Transverse colon (tissue), 4 donors: ENCODE measurements around the gene BAX. TPM values are rescaled to one million over a fixed set of nuclear protein-coding genes. Genes with fewer than 3 reads are reported as not detected.

Source experiments
- DNase-seq: peaks from one replicate; pipeline ENCODE4 v3.0.0-alpha.2; 2019
- H3K27ac ChIP-seq, 4 donors: fragments of 200-600 bp; sonication (generic); 2 replicates each; pipeline ENCODE4 v1.5.1; 2016 to 2018; ENCODE audit warnings: inconsistent platforms in 4 of 4
- H3K27me3 ChIP-seq: fragments of 200-600 bp; sonication (generic); 2 replicates; pipeline ENCODE4 v1.5.1; 2017; ENCODE audit warnings: inconsistent platforms
- H3K36me3 ChIP-seq, 4 donors: fragments of 200-600 bp; sonication (generic); 2 replicates each; pipeline ENCODE4 v1.5.1; 2017 to 2019; ENCODE audit warnings: inconsistent platforms in 4 of 4
- H3K4me1 ChIP-seq, 4 donors: fragments of 200-600 bp; sonication (generic); 2 replicates each; pipeline ENCODE4 v1.5.1; 2017 to 2020; ENCODE audit warnings: inconsistent platforms in 4 of 4
- H3K4me3 ChIP-seq, 4 donors: fragments of 200-600 bp; sonication (generic); 1 replicate in 1 of 4; 2 replicates in 3 of 4; pipeline versions ENCODE4 v1.5.1 to v1.6.1; 2017 to 2019; ENCODE audit warnings: inconsistent platforms in 4 of 4
- H3K9me3 ChIP-seq, 2 donors: fragments of 200-600 bp; sonication (generic); 2 replicates each; pipeline ENCODE4 v1.5.1; 2017 to 2019; ENCODE audit warnings: inconsistent platforms in 2 of 2
- EP300 ChIP-seq: sonication (generic); formaldehyde crosslinking; IDR thresholded peaks from one replicate; pipeline ENCODE4 v1.6.1; 2017; ENCODE audit warnings: antibody characterized with exemption, low read depth
- POLR2A ChIP-seq: fragments of 450-650 bp; IDR thresholded peaks from one replicate; pipeline ENCODE4 v1.6.1; 2016; ENCODE audit warnings: antibody characterized with exemption, mild to moderate bottlenecking, moderate library complexity
- POLR2AphosphoS5 ChIP-seq, 3 donors: sonication (generic); formaldehyde crosslinking; IDR thresholded peaks; one replicate each; pipeline ENCODE4 v1.6.1; 2016; ENCODE audit warnings: antibody characterized with exemption in 3 of 3
- WGBS, 2 donors: methylation state at CpG; one replicate each; pipeline ENCODE4 v1.1.5; 2018; ENCODE audit warnings: low coverage in 1 of 2; 5-methylcytosine and 5-hydroxymethylcytosine counted together
- in situ Hi-C, 4 donors: fragments of 200-750 bp; cut with MboI; loops; one replicate each; pipeline versions ENCODE4 v1.15.0 to v1.15.1; 2017; ENCODE audit warnings: low sequenced_read_pairs in 3 of 4, low pct_ligation_motif_present in 1 of 4, low pct_unique_long_range_greater_than_20kb in 1 of 4
- intact Hi-C: fragments of 100-400 bp; cut with DNase I; formaldehyde crosslinking; loops from one replicate; pipeline ENCODE4 v1.15.1; 2023; ENCODE audit warnings: low total_unique reads
- total RNA-seq, 4 donors: library from RNA; depleted of rRNA; stranded (reverse); fragments of >200 nt; gene quantifications; one replicate each; pipeline ENCODE4 v1.1.0, GENCODE V29; 2016
- TF ChIP-seq, protein P1 (sequence below), 5 experiments: fragments of 200-600 bp in 3 of 5; fragments of 450-650 bp in 2 of 5; sonication (generic) in 3 of 5; IDR thresholded peaks; 1 replicate in 2 of 5; 2 replicates in 3 of 5; pipeline ENCODE4 v1.5.1; 2016 to 2017; ENCODE audit warnings: antibody characterized with exemption in 5 of 5, inconsistent platforms in 3 of 5, mild to moderate bottlenecking in 2 of 5, moderate library complexity in 1 of 5

BAX gene
- total RNA-seq, 4 donors from 2014 or later: 74.5 to 152 (median 112) TPM

DNA sequence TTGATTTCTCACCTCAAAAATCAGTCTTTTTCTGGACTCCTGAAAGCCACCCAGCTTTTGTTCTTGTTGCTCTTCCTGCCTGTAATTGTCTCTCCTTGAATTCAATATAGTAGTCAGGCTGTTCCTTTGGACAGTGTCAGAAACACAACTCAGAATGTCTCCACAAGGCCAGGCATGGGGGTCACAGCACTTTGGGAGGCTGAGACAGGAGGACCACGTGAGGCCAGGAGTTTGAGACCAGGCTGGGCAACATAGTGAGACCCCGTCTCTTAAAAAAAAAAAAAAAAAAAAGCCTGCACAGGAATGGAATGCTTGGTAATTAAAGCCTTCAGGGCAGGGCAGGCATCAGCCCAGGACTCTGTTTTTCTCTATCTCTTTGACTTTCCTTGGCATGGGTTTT is 8.9 kb upstream of the BAX start:
- in situ Hi-C loops (no loop called here), intact Hi-C loops (no loop called here)
- no peaks in the 10 kb centered on the region for H3K27me3 ChIP-seq
- DNase-seq: no peak
- no peaks in the 10 kb centered on the region for H3K36me3 ChIP-seq
- TF ChIP-seq POLR2A: no peak
- TF ChIP-seq, protein P1, sequence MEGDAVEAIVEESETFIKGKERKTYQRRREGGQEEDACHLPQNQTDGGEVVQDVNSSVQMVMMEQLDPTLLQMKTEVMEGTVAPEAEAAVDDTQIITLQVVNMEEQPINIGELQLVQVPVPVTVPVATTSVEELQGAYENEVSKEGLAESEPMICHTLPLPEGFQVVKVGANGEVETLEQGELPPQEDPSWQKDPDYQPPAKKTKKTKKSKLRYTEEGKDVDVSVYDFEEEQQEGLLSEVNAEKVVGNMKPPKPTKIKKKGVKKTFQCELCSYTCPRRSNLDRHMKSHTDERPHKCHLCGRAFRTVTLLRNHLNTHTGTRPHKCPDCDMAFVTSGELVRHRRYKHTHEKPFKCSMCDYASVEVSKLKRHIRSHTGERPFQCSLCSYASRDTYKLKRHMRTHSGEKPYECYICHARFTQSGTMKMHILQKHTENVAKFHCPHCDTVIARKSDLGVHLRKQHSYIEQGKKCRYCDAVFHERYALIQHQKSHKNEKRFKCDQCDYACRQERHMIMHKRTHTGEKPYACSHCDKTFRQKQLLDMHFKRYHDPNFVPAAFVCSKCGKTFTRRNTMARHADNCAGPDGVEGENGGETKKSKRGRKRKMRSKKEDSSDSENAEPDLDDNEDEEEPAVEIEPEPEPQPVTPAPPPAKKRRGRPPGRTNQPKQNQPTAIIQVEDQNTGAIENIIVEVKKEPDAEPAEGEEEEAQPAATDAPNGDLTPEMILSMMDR (IDR thresholded peaks at IDR 0.05): no peak
- no peak for TF ChIP-seq EP300
- no peak for TF ChIP-seq POLR2AphosphoS5 (IDR thresholded peaks at IDR 0.05)
- no peaks in the 10 kb centered on the region for H3K9me3 ChIP-seq
- WGBS, 2 donors: 85% methylated on average over 2 of the region's 2 CpGs; no CpG with 5 or more reads in 1 of the 2 donors
- H3K4me3 ChIP-seq: no peak overlapping the region
- H3K27ac ChIP-seq: no peak overlapping the region
- H3K4me1 ChIP-seq: no peaks in the 10 kb centered on the region

DNA sequence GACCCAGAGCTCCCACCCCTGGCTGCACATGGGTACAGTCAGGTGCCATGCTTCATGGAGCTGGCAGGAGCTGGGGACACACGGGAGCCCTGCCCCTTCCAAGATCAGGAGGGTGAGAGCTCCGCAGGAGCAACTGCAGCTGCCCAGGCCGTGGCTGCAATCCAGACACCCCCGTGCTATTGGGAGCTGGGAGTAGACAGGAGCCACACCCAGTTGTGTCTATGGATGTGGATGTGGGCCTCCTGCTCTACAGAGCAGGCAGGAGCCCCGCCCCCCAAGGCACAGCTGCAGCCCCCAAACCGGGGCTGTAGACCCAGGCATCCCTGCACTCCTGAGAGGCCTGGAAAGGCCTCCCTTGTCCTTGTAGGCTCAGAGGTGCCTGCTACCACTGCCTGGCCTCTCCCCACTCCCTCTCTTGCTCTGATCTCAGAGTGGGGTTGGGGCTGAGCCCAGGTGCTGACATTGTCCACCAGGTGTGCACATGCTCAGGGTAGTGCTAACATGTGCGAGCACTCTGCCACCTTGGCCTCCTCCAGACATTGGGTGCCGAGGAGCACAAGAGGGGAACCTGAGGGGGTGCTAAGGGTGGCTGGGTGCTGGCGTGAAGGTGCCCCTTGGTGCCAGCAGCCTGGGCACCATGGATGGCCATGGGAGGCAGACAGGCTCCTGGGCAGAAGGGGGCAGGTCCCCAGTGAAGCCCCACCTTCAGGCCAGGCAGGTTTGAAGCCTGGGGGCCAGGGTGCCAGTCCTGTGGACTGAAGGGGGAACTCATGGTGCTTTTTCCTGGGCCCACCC is 8.0 kb upstream of the BAX start:
- Histone ChIP-seq H3K9me3 (no peaks in the 10 kb centered on the region), H3K4me3 (no peak overlapping the region), H3K27ac (no peak overlapping the region), H3K36me3 (no peaks in the 10 kb centered on the region), H3K27me3 (no peaks in the 10 kb centered on the region), H3K4me1 (no peaks in the 10 kb centered on the region)
- intact Hi-C loops (no loop called here), in situ Hi-C loops (no loop called here)
- WGBS, 2 donors: 60% methylated on average over 9 of the region's 9 CpGs; no CpG with 5 or more reads in 1 of the 2 donors
- TF ChIP-seq, protein P1 (IDR thresholded peaks at IDR 0.05): no peak
- TF ChIP-seq POLR2A (no peak), POLR2AphosphoS5 (IDR thresholded peaks at IDR 0.05) (no peak)
- no peak for DNase-seq

- in situ Hi-C loops: no loop called here
- TF ChIP-seq EP300 (no peak), POLR2A (no peak)
- intact Hi-C loops: no loop called here
- WGBS, 2 donors: 85% methylated on average over 3 of the region's 3 CpGs; no CpG with 5 or more reads in 1 of the 2 donors
- no peak overlapping the region for H3K4me3 ChIP-seq
- H3K27me3 ChIP-seq: no peaks in the 10 kb centered on the region
- H3K9me3 ChIP-seq: no peaks in the 10 kb centered on the region
- no peaks in the 10 kb centered on the region for H3K36me3 ChIP-seq
- no peak for DNase-seq
- H3K27ac ChIP-seq: no peak overlapping the region
- no peaks in the 10 kb centered on the region for H3K4me1 ChIP-seq
Observed at GRCh38 chr19:48947258-48947542, 7.5 kb upstream of the BAX start.

DNA sequence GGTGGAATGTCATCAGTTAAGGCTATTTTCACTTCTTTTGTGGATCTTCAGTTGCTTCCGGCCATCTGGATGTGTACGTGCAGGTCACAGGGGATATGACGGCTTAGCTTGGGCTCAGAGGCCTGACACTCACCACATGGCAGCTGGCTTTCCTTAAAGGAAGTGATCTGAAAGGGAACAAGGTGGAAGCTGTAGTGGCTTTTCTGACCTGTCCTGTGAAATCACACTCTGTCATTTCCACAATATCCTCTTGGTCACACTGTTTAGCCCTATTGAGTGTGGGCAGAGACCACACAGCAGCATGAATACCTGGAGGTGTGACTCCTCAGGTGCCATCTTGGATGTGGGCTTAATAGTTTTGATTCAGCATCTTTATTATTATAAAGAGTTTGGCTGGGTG is 4.5 kb upstream of the BAX start:
- 82% methylated on average over 2 to 3 of the region's 3 CpGs for WGBS, 2 donors
- no peak for DNase-seq
- in situ Hi-C loops: loop anchor here in 2 of 4 donors (10.0 to 25.0 kb wide), 2 partner anchors 75 to 88 kb away; partner anchors contain the start of genes PPP1R15A (in 2 of the 2) and PLEKHA4 (in 1 of the 2)

More for the DNA sequence above, 4.5 kb upstream of the BAX start:
- Histone ChIP-seq H3K4me3 (no peak overlapping the region), H3K36me3 (no peaks in the 10 kb centered on the region), H3K27me3 (no peaks in the 10 kb centered on the region), H3K9me3 (no peaks in the 10 kb centered on the region), H3K27ac (no peak overlapping the region), H3K4me1 (peaks cover 0 to 6% (median 2%) of the 10 kb centered on the region in 4 donors)
- TF ChIP-seq POLR2A (no peak), EP300 (no peak), POLR2AphosphoS5 (IDR thresholded peaks at IDR 0.05) (no peak)
- TF ChIP-seq, protein P1 (IDR thresholded peaks at IDR 0.05): no peak
- intact Hi-C loops: no loop called here
